ENCODE results near the gene GDNF.

GRCh38 chr5:37841203-37841602 is 1.4 kb upstream of the GDNF start:
- TF ChIP-seq, protein P1, sequence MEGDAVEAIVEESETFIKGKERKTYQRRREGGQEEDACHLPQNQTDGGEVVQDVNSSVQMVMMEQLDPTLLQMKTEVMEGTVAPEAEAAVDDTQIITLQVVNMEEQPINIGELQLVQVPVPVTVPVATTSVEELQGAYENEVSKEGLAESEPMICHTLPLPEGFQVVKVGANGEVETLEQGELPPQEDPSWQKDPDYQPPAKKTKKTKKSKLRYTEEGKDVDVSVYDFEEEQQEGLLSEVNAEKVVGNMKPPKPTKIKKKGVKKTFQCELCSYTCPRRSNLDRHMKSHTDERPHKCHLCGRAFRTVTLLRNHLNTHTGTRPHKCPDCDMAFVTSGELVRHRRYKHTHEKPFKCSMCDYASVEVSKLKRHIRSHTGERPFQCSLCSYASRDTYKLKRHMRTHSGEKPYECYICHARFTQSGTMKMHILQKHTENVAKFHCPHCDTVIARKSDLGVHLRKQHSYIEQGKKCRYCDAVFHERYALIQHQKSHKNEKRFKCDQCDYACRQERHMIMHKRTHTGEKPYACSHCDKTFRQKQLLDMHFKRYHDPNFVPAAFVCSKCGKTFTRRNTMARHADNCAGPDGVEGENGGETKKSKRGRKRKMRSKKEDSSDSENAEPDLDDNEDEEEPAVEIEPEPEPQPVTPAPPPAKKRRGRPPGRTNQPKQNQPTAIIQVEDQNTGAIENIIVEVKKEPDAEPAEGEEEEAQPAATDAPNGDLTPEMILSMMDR (conservative IDR thresholded peaks at IDR 0.05; ENCODE audit: low read depth in 2 of 2) = no peak
- no peak for TF ChIP-seq EZH2 (IDR thresholded peaks at IDR 0.05; ENCODE audit: low read depth, unreplicated experiment)
- no peak for TF ChIP-seq POLR2AphosphoS5 (IDR thresholded peaks at IDR 0.05; ENCODE audit: low read depth)
- TF ChIP-seq JUNB (IDR thresholded peaks at IDR 0.05; ENCODE audit: unreplicated experiment) = no peak
